Body of pancreas (tissue), 4 donors: ENCODE results near the gene EFCAB7. TPM values are rescaled to one million over a fixed set of nuclear protein-coding genes. Genes with fewer than 3 reads are reported as not detected.

ENCODE experiments used
- ATAC-seq: fragments of 150-250 bp; one replicate; pipeline ENCODE4 v1.9.1; 2016
- DNase-seq, 4 donors: peaks; one replicate each; pipeline ENCODE4 v3.0.0-alpha.2; 2019
- H3K27ac ChIP-seq, 4 donors: fragments of 200-600 bp; sonication (generic); 1 replicate in 3 of 4; 2 replicates in 1 of 4; pipeline versions ENCODE4 v1.5.1 to v1.6.1; 2016 to 2019; ENCODE audit warnings: mild to moderate bottlenecking in 1 of 4, mixed read lengths in 1 of 4, moderate library complexity in 1 of 4
- H3K27me3 ChIP-seq, 2 donors: fragments of 200-600 bp; sonication (generic); one replicate each; pipeline ENCODE4 v1.6.0; 2016; ENCODE audit warnings: mild to moderate bottlenecking in 1 of 2
- H3K36me3 ChIP-seq, 2 donors: fragments of 200-600 bp; sonication (generic); replicated peaks in 1 of 2; 2 replicates each; pipeline ENCODE4 v1.5.1; 2016; ENCODE audit warnings: low read depth in 2 of 2; ENCODE audit not compliant: insufficient read depth in 1 of 2
- H3K4me1 ChIP-seq: fragments of 200-600 bp; sonication (generic); one replicate; pipeline ENCODE4 v1.6.0; 2016
- H3K4me3 ChIP-seq, 2 donors: fragments of 200-600 bp; sonication (generic); 1 replicate in 1 of 2; 2 replicates in 1 of 2; pipeline ENCODE4 v1.5.1; 2016 to 2019
- H3K9me3 ChIP-seq, 3 donors: fragments of 200-600 bp; sonication (generic); 1 replicate in 2 of 3; 2 replicates in 1 of 3; pipeline ENCODE4 v1.5.1; 2016
- CTCF ChIP-seq, 7 experiments: fragments of 450-650 bp in 4 of 7; fragments of 200-600 bp in 3 of 7; sonication (generic) in 3 of 7; IDR thresholded peaks; one replicate each; pipeline ENCODE4 v1.5.1; 2016 to 2019; ENCODE audit warnings: antibody characterized with exemption in 7 of 7
- POLR2A ChIP-seq, 3 donors: fragments of 450-650 bp; IDR thresholded peaks; one replicate each; pipeline ENCODE4 v1.6.1; 2016; ENCODE audit warnings: antibody characterized with exemption in 3 of 3, mild to moderate bottlenecking in 2 of 3
- WGBS, 2 donors: methylation state at CpG; one replicate each; pipeline ENCODE4 v1.1.5; 2017; 5-methylcytosine and 5-hydroxymethylcytosine counted together
- intact Hi-C: fragments of 100-400 bp; cut with DNase I; formaldehyde crosslinking; loops from one replicate; pipeline ENCODE4 v1.15.1; 2023
- total RNA-seq, 2 donors: library from RNA; depleted of rRNA; stranded (reverse); fragments of >200 nt; gene quantifications; one replicate each; pipeline ENCODE4 v1.1.0, GENCODE V29; 2016

EFCAB7 gene
- total RNA-seq, 2 donors from 2014 or later, result 4.7 to 4.9 TPM

GRCh38 chr1:63487336-63488065, 35.8 kb upstream of the EFCAB7 start:
- no peak for TF ChIP-seq CTCF (IDR thresholded peaks at IDR 0.05)
- no peak for TF ChIP-seq POLR2A (IDR thresholded peaks at IDR 0.05)
- Histone ChIP-seq H3K27ac (no peak overlapping the region), H3K9me3 (no peaks in the 10 kb centered on the region), H3K27me3 (no peaks in the 10 kb centered on the region), H3K4me1 (no peaks in the 10 kb centered on the region), H3K36me3 (no peaks in the 10 kb centered on the region), H3K4me3 (no peak overlapping the region)
- intact Hi-C loops, result no loop called here
- no peak for ATAC-seq
- 89% methylated on average over 8 of the region's 8 CpGs for WGBS, 2 donors
- no peak for DNase-seq

GRCh38 chr1:63497577-63497976, 25.7 kb upstream of the EFCAB7 start:
- Histone ChIP-seq H3K36me3 (no peaks in the 10 kb centered on the region), H3K4me1 (no peaks in the 10 kb centered on the region), H3K4me3 (no peak overlapping the region), H3K27ac (no peak overlapping the region), H3K9me3 (no peaks in the 10 kb centered on the region), H3K27me3 (no peaks in the 10 kb centered on the region)
- no peak for TF ChIP-seq POLR2A (IDR thresholded peaks at IDR 0.05)
- TF ChIP-seq CTCF (IDR thresholded peaks at IDR 0.05), result no peak
- WGBS, 2 donors, result 89 to 92% methylated on average over 2 of the region's 2 CpGs
- intact Hi-C loops, result no loop called here
- DNase-seq (no peak), ATAC-seq (no peak)

- Histone ChIP-seq H3K9me3 (no peaks in the 10 kb centered on the region), H3K4me1 (no peaks in the 10 kb centered on the region), H3K27me3 (no peaks in the 10 kb centered on the region), H3K36me3 (no peaks in the 10 kb centered on the region), H3K4me3 (no peak overlapping the region), H3K27ac (no peak overlapping the region)
- TF ChIP-seq POLR2A (IDR thresholded peaks at IDR 0.05), result no peak
- ATAC-seq, result no peak
- DNase-seq, result no peak
- 100% methylated on average over 1 of the region's 1 CpG for WGBS, 2 donors
- intact Hi-C loops, result no loop called here
Measured at GRCh38 chr1:63498106-63498505, 25.2 kb upstream of the EFCAB7 start.

DNA sequence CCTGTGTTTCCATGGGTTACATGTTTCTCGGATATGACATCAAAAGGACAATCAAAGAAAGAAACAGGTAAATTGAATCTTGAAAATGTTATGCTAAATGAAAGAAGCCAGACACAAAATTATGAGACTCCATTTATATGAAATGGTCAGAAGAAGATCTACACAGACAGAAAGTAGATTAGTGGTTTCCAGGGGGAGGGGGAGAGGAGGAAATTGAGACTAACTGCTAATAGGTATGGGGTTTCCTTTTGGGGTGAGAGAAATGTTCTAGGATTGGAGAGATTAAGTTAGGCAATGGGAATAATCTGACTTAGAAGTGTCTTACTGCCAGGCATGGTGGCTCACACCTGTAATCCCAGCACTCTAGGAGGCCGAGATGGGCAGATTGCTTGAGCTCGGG, 22.1 kb upstream of the EFCAB7 start:
- TF ChIP-seq CTCF (IDR thresholded peaks at IDR 0.05) (no peak), POLR2A (IDR thresholded peaks at IDR 0.05) (no peak)
- no peak overlapping the region for H3K27ac ChIP-seq
- ATAC-seq, result no peak
- no peaks in the 10 kb centered on the region for H3K27me3 ChIP-seq
- H3K9me3 ChIP-seq, result no peaks in the 10 kb centered on the region
- no peak overlapping the region for H3K4me3 ChIP-seq
- no peak for DNase-seq
- 86 to 98% methylated on average over 3 of the region's 3 CpGs for WGBS, 2 donors
- H3K36me3 ChIP-seq, result no peaks in the 10 kb centered on the region
- intact Hi-C loops, result no loop called here
- no peaks in the 10 kb centered on the region for H3K4me1 ChIP-seq

DNA sequence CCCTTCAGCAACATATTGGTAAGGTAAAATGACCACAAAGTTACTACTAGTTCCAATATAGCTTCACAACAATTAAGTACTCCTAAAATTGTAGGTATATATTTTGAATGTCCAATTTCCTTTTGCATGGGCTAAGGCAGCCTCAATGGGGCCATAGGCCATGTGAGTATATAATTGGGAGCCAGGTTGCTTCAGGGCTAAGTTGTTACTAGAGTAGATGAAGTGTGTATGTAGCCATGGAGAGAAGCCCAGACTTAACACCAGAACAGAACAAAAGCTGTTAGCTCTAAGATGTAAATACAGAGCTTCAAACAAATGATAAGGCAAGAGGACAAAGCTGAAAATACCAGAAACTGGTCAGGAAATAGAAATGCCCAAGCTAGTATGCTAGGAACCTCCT, 16.5 kb upstream of the EFCAB7 start:
- intact Hi-C loops, result no loop called here
- ATAC-seq, result no peak

More for the DNA sequence above, 16.5 kb upstream of the EFCAB7 start:
- H3K27me3 ChIP-seq, result no peaks in the 10 kb centered on the region
- DNase-seq, result no peak
- no peak overlapping the region for H3K4me3 ChIP-seq
- no peak for TF ChIP-seq CTCF (IDR thresholded peaks at IDR 0.05)
- TF ChIP-seq POLR2A (IDR thresholded peaks at IDR 0.05), result no peak
- no peaks in the 10 kb centered on the region for H3K9me3 ChIP-seq
- H3K4me1 ChIP-seq, result no peaks in the 10 kb centered on the region
- H3K27ac ChIP-seq, result no peak overlapping the region
- H3K36me3 ChIP-seq, result no peaks in the 10 kb centered on the region
